OCI-LY3 (cell line): ENCODE measurements around the gene PRDM16.

ENCODE experiments used
- H2AFZ ChIP-seq: fragments of 200-600, 300-600 bp; shearing (Covaris generic); 2 replicates; pipeline ENCODE4 v1.6.0; 2014; ENCODE audit warnings: antibody characterized with exemption, low read depth, low read length
- H3K27ac ChIP-seq: fragments of 200-600, 300-600 bp; sonication (generic); 2 replicates; pipeline ENCODE4 v1.5.1; 2014; ENCODE audit warnings: mild to moderate bottlenecking, low read length, moderate library complexity, mixed read lengths
- H3K27me3 ChIP-seq: fragments of 200-600, 300-600 bp; sonication (generic); 2 replicates; pipeline ENCODE4 v1.6.1; 2014; ENCODE audit warnings: low read depth, low read length, mixed read lengths
- H3K36me3 ChIP-seq: fragments of 200-600, 300-600 bp; sonication (generic); replicated peaks from 2 replicates; pipeline ENCODE3; 2014; ENCODE audit warnings: low read depth, low read length, mixed read lengths
- H3K4me1 ChIP-seq: fragments of 300-600, 200-600 bp; sonication (generic); 2 replicates; pipeline ENCODE4 v1.6.1; 2014; ENCODE audit warnings: low read length, mixed read lengths
- H3K4me2 ChIP-seq: fragments of 200-600, 300-600 bp; sonication (generic); 2 replicates; pipeline ENCODE4 v1.6.1; 2014; ENCODE audit warnings: low read length, mixed read lengths
- H3K4me3 ChIP-seq: fragments of 300-600, 200-600 bp; sonication (generic); 2 replicates; pipeline ENCODE4 v1.5.1; 2014; ENCODE audit warnings: antibody characterized with exemption, mild to moderate bottlenecking, low read length, moderate library complexity
- H3K79me2 ChIP-seq: fragments of 300-600, 200-600 bp; shearing (Covaris generic); 2 replicates; pipeline ENCODE4 v1.6.1; 2014; ENCODE audit warnings: mild to moderate bottlenecking, low read length, mixed read lengths
- H3K9ac ChIP-seq: fragments of 300-600, 200-600 bp; shearing (Covaris generic); 2 replicates; pipeline ENCODE4 v1.6.0; 2014; ENCODE audit warnings: mild to moderate bottlenecking, low read length, moderate library complexity
- H3K9me3 ChIP-seq: fragments of 200-600, 300-600 bp; shearing (Covaris generic); 2 replicates; pipeline ENCODE4 v1.6.1; 2014; ENCODE audit warnings: low read length, mixed read lengths; ENCODE audit not compliant: insufficient read depth
- H4K20me1 ChIP-seq: fragments of 200-600, 300-600 bp; sonication (generic); 2 replicates; pipeline ENCODE4 v1.6.1; 2016; ENCODE audit warnings: low read length, mixed read lengths; ENCODE audit not compliant: insufficient read depth
- EZH2phosphoT487 ChIP-seq: fragments of 200-600 bp; shearing (Covaris generic); IDR thresholded peaks from 2 replicates; pipeline ENCODE4 v1.6.1; 2018; ENCODE audit warnings: antibody characterized with exemption, mixed run types, low read depth
- TF ChIP-seq, protein P1 (sequence below): fragments of 200-600, 300-600 bp; sonication (generic); IDR thresholded peaks from 2 replicates; pipeline ENCODE4 v1.5.1; 2014; ENCODE audit warnings: antibody characterized with exemption, low read length, low read depth

Gene PRDM16

GRCh38 chr1:3148171-3148570, 79.2 kb downstream of the PRDM16 start:
- Histone ChIP-seq H3K27ac (no peak overlapping the region), H3K79me2 (no peaks in the 10 kb centered on the region), H3K36me3 (no peaks in the 10 kb centered on the region), H2AFZ (no peak overlapping the region), H3K4me3 (no peak overlapping the region), H3K4me1 (no peaks in the 10 kb centered on the region), H3K27me3 (no peaks in the 10 kb centered on the region), H4K20me1 (no peaks in the 10 kb centered on the region), H3K9me3 (no peaks in the 10 kb centered on the region), H3K9ac (no peak overlapping the region), H3K4me2 (no peak overlapping the region)
- TF ChIP-seq, protein P1, sequence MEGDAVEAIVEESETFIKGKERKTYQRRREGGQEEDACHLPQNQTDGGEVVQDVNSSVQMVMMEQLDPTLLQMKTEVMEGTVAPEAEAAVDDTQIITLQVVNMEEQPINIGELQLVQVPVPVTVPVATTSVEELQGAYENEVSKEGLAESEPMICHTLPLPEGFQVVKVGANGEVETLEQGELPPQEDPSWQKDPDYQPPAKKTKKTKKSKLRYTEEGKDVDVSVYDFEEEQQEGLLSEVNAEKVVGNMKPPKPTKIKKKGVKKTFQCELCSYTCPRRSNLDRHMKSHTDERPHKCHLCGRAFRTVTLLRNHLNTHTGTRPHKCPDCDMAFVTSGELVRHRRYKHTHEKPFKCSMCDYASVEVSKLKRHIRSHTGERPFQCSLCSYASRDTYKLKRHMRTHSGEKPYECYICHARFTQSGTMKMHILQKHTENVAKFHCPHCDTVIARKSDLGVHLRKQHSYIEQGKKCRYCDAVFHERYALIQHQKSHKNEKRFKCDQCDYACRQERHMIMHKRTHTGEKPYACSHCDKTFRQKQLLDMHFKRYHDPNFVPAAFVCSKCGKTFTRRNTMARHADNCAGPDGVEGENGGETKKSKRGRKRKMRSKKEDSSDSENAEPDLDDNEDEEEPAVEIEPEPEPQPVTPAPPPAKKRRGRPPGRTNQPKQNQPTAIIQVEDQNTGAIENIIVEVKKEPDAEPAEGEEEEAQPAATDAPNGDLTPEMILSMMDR: no peak
- no peak for TF ChIP-seq EZH2phosphoT487

DNA sequence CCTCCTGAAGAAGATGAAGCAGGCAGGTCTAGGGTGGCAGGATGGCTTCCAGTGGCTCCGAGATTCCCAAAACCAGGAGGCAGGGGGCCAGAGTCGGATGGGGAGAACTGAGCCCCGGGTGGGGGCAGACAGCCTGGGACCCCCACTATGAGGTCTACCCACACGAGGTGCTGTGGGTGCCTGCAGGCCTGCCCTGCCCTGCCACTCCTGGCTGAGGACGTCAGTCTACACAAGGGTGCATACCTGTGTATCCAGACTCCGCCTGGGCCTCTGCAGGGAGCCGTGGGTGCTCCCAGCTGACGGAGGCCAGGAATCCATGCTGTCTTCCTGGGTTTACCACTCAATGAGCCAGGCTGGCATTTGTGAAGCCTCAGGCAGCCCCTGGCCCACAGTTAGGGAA, 80.3 kb downstream of the PRDM16 start:
- no peak overlapping the region for H2AFZ ChIP-seq
- no peaks in the 10 kb centered on the region for H4K20me1 ChIP-seq
- H3K27me3 ChIP-seq: no peaks in the 10 kb centered on the region
- H3K79me2 ChIP-seq: no peaks in the 10 kb centered on the region
- H3K9ac ChIP-seq: no peak overlapping the region
- no peak overlapping the region for H3K27ac ChIP-seq
- no peak overlapping the region for H3K4me3 ChIP-seq
- no peaks in the 10 kb centered on the region for H3K36me3 ChIP-seq
- TF ChIP-seq, protein P1: no peak
- TF ChIP-seq EZH2phosphoT487: no peak
- no peak overlapping the region for H3K4me2 ChIP-seq
- no peaks in the 10 kb centered on the region for H3K4me1 ChIP-seq
- no peaks in the 10 kb centered on the region for H3K9me3 ChIP-seq

DNA sequence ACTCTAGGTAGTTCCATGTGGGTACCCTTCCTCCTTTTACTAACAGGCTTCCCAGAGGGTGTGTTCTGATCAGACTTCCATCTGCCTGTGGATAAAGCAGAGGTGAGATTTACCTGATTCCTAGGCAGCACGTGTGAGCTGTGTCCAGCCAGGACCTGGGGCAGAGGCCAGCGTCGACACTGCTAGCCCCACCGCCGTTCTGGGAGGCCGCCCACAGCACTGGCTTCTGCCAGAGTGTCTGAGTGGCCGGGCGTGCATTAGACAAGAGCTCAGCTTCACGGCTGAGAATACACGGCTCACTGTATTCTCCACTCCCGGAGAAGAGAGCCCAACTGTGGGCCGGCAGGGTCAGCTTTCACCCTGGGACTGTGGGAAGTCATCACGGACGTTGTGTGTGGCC, 82.5 kb downstream of the PRDM16 start:
- no peaks in the 10 kb centered on the region for H3K27me3 ChIP-seq
- no peaks in the 10 kb centered on the region for H3K4me1 ChIP-seq
- H4K20me1 ChIP-seq: no peaks in the 10 kb centered on the region
- no peak overlapping the region for H2AFZ ChIP-seq
- H3K9me3 ChIP-seq: no peaks in the 10 kb centered on the region
- no peak overlapping the region for H3K4me2 ChIP-seq
- H3K79me2 ChIP-seq: no peaks in the 10 kb centered on the region
- H3K27ac ChIP-seq: no peak overlapping the region
- TF ChIP-seq, protein P1: no peak
- no peak for TF ChIP-seq EZH2phosphoT487
- H3K36me3 ChIP-seq: no peaks in the 10 kb centered on the region
- no peak overlapping the region for H3K4me3 ChIP-seq
- H3K9ac ChIP-seq: no peak overlapping the region

DNA sequence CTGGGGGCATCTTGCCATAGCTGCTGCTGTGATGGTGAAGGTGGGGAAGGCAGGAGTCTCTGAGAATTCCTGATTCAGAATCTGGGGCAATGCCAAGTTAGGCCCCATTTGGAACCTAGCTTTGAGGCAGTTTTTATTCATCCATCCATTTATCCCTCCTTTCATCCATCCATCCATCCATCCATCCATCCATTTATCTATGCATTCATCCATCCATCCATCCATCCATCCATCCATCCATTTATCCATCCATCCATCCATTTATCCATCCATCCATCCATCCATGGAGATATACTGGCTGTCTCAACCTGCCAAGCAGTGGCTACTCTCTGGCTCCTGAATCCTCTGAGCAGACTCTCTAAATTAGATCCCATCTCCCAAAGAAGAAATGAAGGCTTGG, 83.1 kb downstream of the PRDM16 start:
- no peaks in the 10 kb centered on the region for H3K9me3 ChIP-seq
- H3K36me3 ChIP-seq: no peaks in the 10 kb centered on the region
- H3K27me3 ChIP-seq: no peaks in the 10 kb centered on the region
- no peaks in the 10 kb centered on the region for H3K4me1 ChIP-seq
- H3K4me2 ChIP-seq: no peak overlapping the region
- H3K4me3 ChIP-seq: no peak overlapping the region
- H2AFZ ChIP-seq: no peak overlapping the region
- no peaks in the 10 kb centered on the region for H3K79me2 ChIP-seq
- H4K20me1 ChIP-seq: no peaks in the 10 kb centered on the region
- TF ChIP-seq, protein P1: no peak
- no peak for TF ChIP-seq EZH2phosphoT487
- H3K9ac ChIP-seq: no peak overlapping the region
- no peak overlapping the region for H3K27ac ChIP-seq
